HepG2 (cell line): ENCODE data around the gene SLC4A2. TPM values are rescaled to one million over a fixed set of nuclear protein-coding genes. Genes with fewer than 3 reads are reported as not detected.

Experiments used
- ARNT2 ChIP-seq: sonication (generic); formaldehyde crosslinking; IDR thresholded peaks from 2 replicates; pipeline ENCODE4 v1.8.0; 2022; ENCODE audit warnings: mild to moderate bottlenecking, low read depth, missing genetic modification reagents, moderate library complexity
- ATF7-NPFF ChIP-seq: sonication (generic); formaldehyde crosslinking; IDR thresholded peaks from 2 replicates; pipeline ENCODE4 v1.8.1; 2023; ENCODE audit warnings: mild to moderate bottlenecking, low read depth, missing genetic modification reagents, moderate library complexity
- CBX5 ChIP-seq: sonication (generic); formaldehyde crosslinking; IDR thresholded peaks from 2 replicates; pipeline ENCODE4 v1.4.0; 2020; ENCODE audit warnings: missing genetic modification reagents, borderline replicate concordance
- CREM ChIP-seq, 2 experiments: sonication (generic) in 1 of 2; formaldehyde crosslinking in 1 of 2; IDR thresholded peaks; 2 replicates each; pipeline versions ENCODE4 v1.4.0 to v1.6.1; 2016 to 2020; ENCODE audit warnings: antibody characterized with exemption in 1 of 2, mild to moderate bottlenecking in 1 of 2, missing genetic modification reagents in 1 of 2
- HNF1A ChIP-seq, 2 experiments: sonication (generic) in 1 of 2; formaldehyde crosslinking in 1 of 2; IDR thresholded peaks; 2 replicates each; pipeline versions ENCODE4 v1.4.0 to v1.6.1; 2016 to 2020; ENCODE audit warnings: borderline replicate concordance in 1 of 2, low read depth in 1 of 2, mild to moderate bottlenecking in 1 of 2, missing genetic modification reagents in 1 of 2
- PHF20 ChIP-seq: sonication (generic); formaldehyde crosslinking; IDR thresholded peaks from 2 replicates; pipeline ENCODE4 v1.5.0; 2020; ENCODE audit warnings: mild to moderate bottlenecking, missing genetic modification reagents
- SRF ChIP-seq: IDR thresholded peaks from 2 replicates; pipeline ENCODE4 v1.6.1; 2011; ENCODE audit warnings: mild to moderate bottlenecking, low read depth, low read length, moderate library complexity
- TBX2 ChIP-seq: sonication (generic); formaldehyde crosslinking; IDR thresholded peaks from 2 replicates; pipeline ENCODE4 v1.5.0; 2020; ENCODE audit warnings: missing genetic modification reagents, mild to moderate bottlenecking, borderline replicate concordance
- THAP7 ChIP-seq: sonication (generic); formaldehyde crosslinking; IDR thresholded peaks from 2 replicates; pipeline ENCODE4 v1.8.1; 2023; ENCODE audit warnings: mild to moderate bottlenecking, missing genetic modification reagents
- U2AF1 ChIP-seq: fragments of 200-400 bp; formaldehyde crosslinking; optimal IDR thresholded peaks from 2 replicates; pipeline ENCODE3; 2017; ENCODE audit warnings: mild to moderate bottlenecking, low read depth, low read length
- ZBTB38 ChIP-seq: sonication (generic); formaldehyde crosslinking; IDR thresholded peaks from 2 replicates; pipeline ENCODE4 v1.5.1; 2020; ENCODE audit warnings: mild to moderate bottlenecking, missing genetic modification reagents
- ZNF101 ChIP-seq: sonication (generic); formaldehyde crosslinking; IDR thresholded peaks from 2 replicates; pipeline ENCODE4 v1.4.0; 2020; ENCODE audit warnings: mild to moderate bottlenecking, low read depth, missing genetic modification reagents, borderline replicate concordance
- ZNF292 ChIP-seq: sonication (generic); formaldehyde crosslinking; IDR thresholded peaks from 2 replicates; pipeline ENCODE4 v1.8.1; 2022; ENCODE audit warnings: mild to moderate bottlenecking, low read depth, missing genetic modification reagents, borderline replicate concordance
- ZNF30 ChIP-seq: sonication (generic); formaldehyde crosslinking; IDR thresholded peaks from 2 replicates; pipeline ENCODE4 v1.5.0; 2020; ENCODE audit warnings: mild to moderate bottlenecking, missing genetic modification reagents
- ZNF556 ChIP-seq: sonication (generic); formaldehyde crosslinking; IDR thresholded peaks from 2 replicates; pipeline ENCODE4 v1.4.0; 2020; ENCODE audit warnings: mild to moderate bottlenecking, missing genetic modification reagents, borderline replicate concordance
- ZNF766 ChIP-seq: sonication (generic); formaldehyde crosslinking; IDR thresholded peaks from 2 replicates; pipeline ENCODE4 v1.5.0; 2020; ENCODE audit warnings: missing genetic modification reagents, borderline replicate concordance
- ZSCAN9 ChIP-seq: IDR thresholded peaks from 2 replicates; pipeline ENCODE4 v1.6.1; 2016; ENCODE audit warnings: borderline replicate concordance
- polyA plus RNA-seq, 8 experiments: library from polyadenylated mRNA; depleted of rRNA in 3 of 8; stranded (reverse) in 7 of 8; unstranded in 1 of 8; fragments of >200 nt; fragmentation: Illumina TruSeq in 4 of 8; extraction: Trizol in 4 of 8; gene quantifications; 2 replicates each; pipeline versions ENCODE4 v1.2.1 to v1.2.3, GENCODE V29; 2011 to 2016; ENCODE audit warnings: low read depth in 4 of 8, missing spikeins in 1 of 8, mixed read lengths in 1 of 8; ENCODE audit not compliant: insufficient read depth in 1 of 8
- total RNA-seq, 5 experiments: library from RNA; depleted of rRNA; stranded (reverse); fragments of >200 nt; fragmentation: Illumina TruSeq; extraction: Trizol; gene quantifications; 2 replicates each; pipeline ENCODE4 v1.2.3, GENCODE V29; 2016; ENCODE audit warnings: low read depth in 1 of 5
- TF ChIP-seq, protein P1 (sequence below): sonication (generic); formaldehyde crosslinking; IDR thresholded peaks from 2 replicates; pipeline ENCODE4 v1.4.0; 2020; ENCODE audit warnings: missing genetic modification reagents, borderline replicate concordance
- TF ChIP-seq, protein P2 (sequence below): sonication (generic); formaldehyde crosslinking; IDR thresholded peaks from 2 replicates; pipeline ENCODE4 v1.8.1; 2022; ENCODE audit warnings: low read depth, mild to moderate bottlenecking, missing genetic modification reagents

SLC4A2 gene
- total and polyA plus RNA-seq, 2 of the 13 experiments (the other 11 are each of a cell fraction or from before 2014, with no cell fraction given) = 51.9 to 73.4 TPM

- TF ChIP-seq, protein P1, sequence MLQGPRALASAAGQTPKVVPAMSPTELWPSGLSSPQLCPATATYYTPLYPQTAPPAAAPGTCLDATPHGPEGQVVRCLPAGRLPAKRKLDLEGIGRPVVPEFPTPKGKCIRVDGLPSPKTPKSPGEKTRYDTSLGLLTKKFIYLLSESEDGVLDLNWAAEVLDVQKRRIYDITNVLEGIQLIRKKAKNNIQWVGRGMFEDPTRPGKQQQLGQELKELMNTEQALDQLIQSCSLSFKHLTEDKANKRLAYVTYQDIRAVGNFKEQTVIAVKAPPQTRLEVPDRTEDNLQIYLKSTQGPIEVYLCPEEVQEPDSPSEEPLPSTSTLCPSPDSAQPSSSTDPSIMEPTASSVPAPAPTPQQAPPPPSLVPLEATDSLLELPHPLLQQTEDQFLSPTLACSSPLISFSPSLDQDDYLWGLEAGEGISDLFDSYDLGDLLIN (CRISPR knock-in tag) = no peak
- no peak for TF ChIP-seq ZNF292 (CRISPR knock-in tag)
- TF ChIP-seq ZBTB38 (CRISPR knock-in tag) = peak; percentile 12; the same call in 1 of the 2 replicates
- TF ChIP-seq ZNF766 = no peak
- TF ChIP-seq ZNF101 (CRISPR knock-in tag) = no peak
- peak; percentile 50; the same call in 1 of the 2 replicates for TF ChIP-seq CREM (IDR thresholded peaks at IDR 0.05)
- no peak for TF ChIP-seq CREM (CRISPR knock-in tag; IDR thresholded peaks at IDR 0.05)
- TF ChIP-seq THAP7 (CRISPR knock-in tag) = no peak
- no peak for TF ChIP-seq PHF20 (CRISPR knock-in tag)
- peak; percentile 59 for TF ChIP-seq TBX2
- peak; percentile 78; the same call in 1 of the 2 replicates for TF ChIP-seq ATF7-NPFF
- TF ChIP-seq HNF1A (IDR thresholded peaks at IDR 0.05; ENCODE audit: low read depth) = peak; percentile 96
- TF ChIP-seq HNF1A (CRISPR knock-in tag; IDR thresholded peaks at IDR 0.05; ENCODE audit: borderline replicate concordance) = peak; percentile 98
- no peak for TF ChIP-seq U2AF1
- TF ChIP-seq SRF = no peak
- TF ChIP-seq ZNF30 = no peak
- no peak; the same call in 1 of the 2 replicates for TF ChIP-seq ZNF556 (CRISPR knock-in tag)
- no peak; the same call in 1 of the 2 replicates for TF ChIP-seq ZSCAN9 (CRISPR knock-in tag)
- TF ChIP-seq, protein P2, sequence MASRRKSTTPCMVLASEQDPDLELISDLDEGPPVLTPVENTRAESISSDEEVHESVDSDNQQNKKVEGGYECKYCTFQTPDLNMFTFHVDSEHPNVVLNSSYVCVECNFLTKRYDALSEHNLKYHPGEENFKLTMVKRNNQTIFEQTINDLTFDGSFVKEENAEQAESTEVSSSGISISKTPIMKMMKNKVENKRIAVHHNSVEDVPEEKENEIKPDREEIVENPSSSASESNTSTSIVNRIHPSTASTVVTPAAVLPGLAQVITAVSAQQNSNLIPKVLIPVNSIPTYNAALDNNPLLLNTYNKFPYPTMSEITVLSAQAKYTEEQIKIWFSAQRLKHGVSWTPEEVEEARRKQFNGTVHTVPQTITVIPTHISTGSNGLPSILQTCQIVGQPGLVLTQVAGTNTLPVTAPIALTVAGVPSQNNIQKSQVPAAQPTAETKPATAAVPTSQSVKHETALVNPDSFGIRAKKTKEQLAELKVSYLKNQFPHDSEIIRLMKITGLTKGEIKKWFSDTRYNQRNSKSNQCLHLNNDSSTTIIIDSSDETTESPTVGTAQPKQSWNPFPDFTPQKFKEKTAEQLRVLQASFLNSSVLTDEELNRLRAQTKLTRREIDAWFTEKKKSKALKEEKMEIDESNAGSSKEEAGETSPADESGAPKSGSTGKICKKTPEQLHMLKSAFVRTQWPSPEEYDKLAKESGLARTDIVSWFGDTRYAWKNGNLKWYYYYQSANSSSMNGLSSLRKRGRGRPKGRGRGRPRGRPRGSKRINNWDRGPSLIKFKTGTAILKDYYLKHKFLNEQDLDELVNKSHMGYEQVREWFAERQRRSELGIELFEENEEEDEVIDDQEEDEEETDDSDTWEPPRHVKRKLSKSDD = peak; percentile 19; the same call in 1 of the 2 replicates
- no peak for TF ChIP-seq CBX5
- peak; percentile 53; the same call in 1 of the 2 replicates for TF ChIP-seq ARNT2 (CRISPR knock-in tag)
Observed at GRCh38 chr7:151062399-151063211, 3.2 kb downstream of the SLC4A2 start (continued).
